Measurements from ENCODE around the gene TMED7.

- TF ChIP-seq POLR2AphosphoS5 (IDR thresholded peaks at IDR 0.05) (no peak), CTCF (IDR thresholded peaks at IDR 0.05) (no peak), EP300 (IDR thresholded peaks at IDR 0.05) (no peak), POLR2A (IDR thresholded peaks at IDR 0.05) (no peak)
Measured at GRCh38 chr5:115588640-115589039, 37.2 kb downstream of the TMED7 start.

All from gastroesophageal sphincter (tissue), 3 donors.